Neural cell (in vitro differentiated cells): ENCODE data around the gene TRIM46.

Experiments used
- EP300 ChIP-seq: fragments of 450-650 bp; conservative IDR thresholded peaks from 2 replicates; pipeline ENCODE4 v1.6.1; 2014; ENCODE audit warnings: antibody characterized with exemption, mild to moderate bottlenecking, moderate library complexity; ENCODE audit not compliant: poor library complexity, severe bottlenecking
- EZH2 ChIP-seq: fragments of 200-600, 300-800 bp; shearing (Covaris generic), sonication (generic); IDR thresholded peaks from 2 replicates; pipeline ENCODE4 v1.6.1; 2014; ENCODE audit warnings: antibody characterized with exemption, low read length, borderline replicate concordance, mild to moderate bottlenecking; ENCODE audit not compliant: insufficient read depth, poor library complexity, severe bottlenecking
- POLR2AphosphoS5 ChIP-seq: IDR thresholded peaks from 2 replicates; pipeline ENCODE4 v1.6.1; 2012
- TF ChIP-seq, protein P1 (sequence below): fragments of 450-650 bp; IDR thresholded peaks from 2 replicates; pipeline ENCODE4 v1.5.1; 2014; ENCODE audit warnings: antibody characterized with exemption, mild to moderate bottlenecking, moderate library complexity; ENCODE audit not compliant: poor library complexity, severe bottlenecking

DNA sequence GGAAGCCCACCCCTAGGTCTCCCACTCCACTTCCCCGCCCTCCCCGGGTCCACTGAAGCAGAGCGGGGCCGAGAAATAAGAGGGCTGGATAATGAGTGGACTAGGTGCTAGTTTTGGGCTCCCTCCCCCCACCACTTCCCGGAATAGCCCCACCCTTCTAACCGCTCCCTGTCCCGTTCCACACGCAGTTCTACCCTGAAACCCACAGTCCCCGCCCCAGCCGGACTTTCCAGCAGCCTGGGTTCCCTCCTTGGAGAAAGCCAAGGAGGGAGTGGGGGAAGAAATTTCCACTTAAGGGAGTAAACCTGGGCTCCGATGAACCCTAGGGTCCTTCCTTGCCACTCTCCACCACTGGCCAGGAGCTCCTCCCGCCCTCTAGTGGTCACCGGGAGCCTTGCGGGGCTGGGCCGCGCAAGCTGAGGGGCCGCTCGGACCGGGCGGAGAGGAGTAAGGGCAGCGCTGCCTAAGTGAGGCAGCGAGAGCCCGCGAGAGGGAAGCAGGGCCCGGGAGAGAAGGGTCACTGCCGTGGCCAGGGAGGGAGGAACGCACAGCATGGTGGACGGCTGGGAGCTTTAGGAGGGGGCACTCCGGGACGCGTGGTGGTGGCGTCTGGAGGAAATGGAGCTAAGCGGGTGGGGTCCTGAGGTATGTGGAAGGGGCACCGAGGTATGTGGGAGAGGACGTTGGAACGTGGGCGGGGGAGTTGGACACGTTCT is 19.8 kb downstream of the TRIM46 start:
- TF ChIP-seq, protein P1, sequence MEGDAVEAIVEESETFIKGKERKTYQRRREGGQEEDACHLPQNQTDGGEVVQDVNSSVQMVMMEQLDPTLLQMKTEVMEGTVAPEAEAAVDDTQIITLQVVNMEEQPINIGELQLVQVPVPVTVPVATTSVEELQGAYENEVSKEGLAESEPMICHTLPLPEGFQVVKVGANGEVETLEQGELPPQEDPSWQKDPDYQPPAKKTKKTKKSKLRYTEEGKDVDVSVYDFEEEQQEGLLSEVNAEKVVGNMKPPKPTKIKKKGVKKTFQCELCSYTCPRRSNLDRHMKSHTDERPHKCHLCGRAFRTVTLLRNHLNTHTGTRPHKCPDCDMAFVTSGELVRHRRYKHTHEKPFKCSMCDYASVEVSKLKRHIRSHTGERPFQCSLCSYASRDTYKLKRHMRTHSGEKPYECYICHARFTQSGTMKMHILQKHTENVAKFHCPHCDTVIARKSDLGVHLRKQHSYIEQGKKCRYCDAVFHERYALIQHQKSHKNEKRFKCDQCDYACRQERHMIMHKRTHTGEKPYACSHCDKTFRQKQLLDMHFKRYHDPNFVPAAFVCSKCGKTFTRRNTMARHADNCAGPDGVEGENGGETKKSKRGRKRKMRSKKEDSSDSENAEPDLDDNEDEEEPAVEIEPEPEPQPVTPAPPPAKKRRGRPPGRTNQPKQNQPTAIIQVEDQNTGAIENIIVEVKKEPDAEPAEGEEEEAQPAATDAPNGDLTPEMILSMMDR, result peak; percentile 93
- TF ChIP-seq POLR2AphosphoS5 (no peak), EP300 (no peak), EZH2 (no peak)
